Cardiac muscle cell (in vitro differentiated cells and primary cell): ENCODE measurements around the gene THBS1. TPM values are rescaled to one million over a fixed set of nuclear protein-coding genes. Genes with fewer than 3 reads are reported as not detected.

Experiments used
- DNase-seq, 2 donors: peaks; one replicate each; pipeline versions ENCODE4 v3.0.0 to v3.0.0-alpha.2; 2010 to 2017; ENCODE audit warnings: low read depth in 1 of 2, low spot score in 1 of 2
- H3K27ac ChIP-seq: fragments of 200-600 bp; sonication (generic); 2 replicates; pipeline ENCODE4 v1.5.1; 2016
- H3K27me3 ChIP-seq: fragments of 200-600 bp; sonication (generic); 2 replicates; pipeline ENCODE4 v1.6.0; 2016; ENCODE audit warnings: control low read depth
- H3K36me3 ChIP-seq: fragments of 200-600 bp; sonication (generic); 2 replicates; pipeline ENCODE4 v1.5.1; 2016; ENCODE audit warnings: control low read depth
- H3K4me1 ChIP-seq: fragments of 200-600 bp; sonication (generic); 2 replicates; pipeline ENCODE4 v1.8.1; 2017; ENCODE audit warnings: low read depth, mild to moderate bottlenecking, mixed run types
- H3K4me3 ChIP-seq: fragments of 200-600 bp; sonication (generic); 2 replicates; pipeline ENCODE4 v1.5.1; 2016; ENCODE audit warnings: mild to moderate bottlenecking
- H3K9me3 ChIP-seq: fragments of 200-600 bp; sonication (generic); 2 replicates; pipeline ENCODE4 v1.5.1; 2017; ENCODE audit warnings: low read depth, mild to moderate bottlenecking, control low read depth
- polyA plus RNA-seq: library from polyadenylated mRNA; unstranded; fragments of >200 nt; fragmentation: Nextera tagmentation; extraction: Ambion mirVana; gene quantifications from 2 replicates; pipeline ENCODE4 v1.2.1, GENCODE V29; 2016
- total RNA-seq: library from RNA; depleted of rRNA; stranded (reverse); fragments of >200 nt; gene quantifications from 2 replicates; pipeline ENCODE4 v1.2.3, GENCODE V29; 2016
- TF ChIP-seq, protein P1 (sequence below): IDR thresholded peaks from 2 replicates; pipeline ENCODE4 v1.5.1; 2012; ENCODE audit warnings: low read depth, mild to moderate bottlenecking, low read length

The THBS1 gene
- total and polyA plus RNA-seq, 2 experiments from 2014 or later, result 20.9 to 55.2 TPM

DNA sequence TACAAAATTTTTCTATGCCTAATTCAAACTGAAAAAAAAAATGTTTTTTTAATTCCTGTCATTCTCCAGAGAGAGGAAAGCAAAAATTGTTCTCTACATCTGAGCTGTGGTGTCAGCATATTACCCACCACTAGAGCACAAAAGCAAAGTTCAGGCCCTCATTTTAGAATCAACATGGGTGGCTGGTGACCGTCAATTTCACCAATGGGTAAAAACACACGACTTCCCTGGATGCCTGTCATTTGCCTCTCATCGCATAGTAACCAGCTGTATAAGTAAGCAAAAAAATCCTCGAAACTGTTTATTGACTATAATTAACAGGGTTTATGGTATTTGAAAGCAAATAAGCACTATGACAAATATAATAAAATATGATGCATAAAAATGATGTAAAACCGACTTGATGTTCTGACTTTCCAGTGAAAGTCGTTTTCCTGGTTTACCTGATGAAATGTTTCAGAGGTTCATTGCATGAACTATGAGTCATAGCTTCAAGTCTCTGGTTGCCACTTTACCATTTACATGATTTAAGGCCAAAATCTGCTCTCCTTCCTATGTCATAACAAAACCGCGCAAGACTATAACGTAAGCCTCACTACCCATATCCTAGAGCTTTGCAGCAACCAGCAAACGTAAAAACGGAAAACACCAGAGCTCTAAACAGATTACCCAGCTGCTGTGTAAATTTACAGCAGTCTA, 60.5 kb downstream of the THBS1 start:
- Histone ChIP-seq H3K27ac (peak overlapping the region; percentile 10), H3K36me3 (no peaks in the 10 kb centered on the region), H3K4me3 (no peak overlapping the region), H3K27me3 (no peaks in the 10 kb centered on the region), H3K4me1 (peaks cover 26% of the 10 kb centered on the region), H3K9me3 (no peaks in the 10 kb centered on the region)
- TF ChIP-seq, protein P1, sequence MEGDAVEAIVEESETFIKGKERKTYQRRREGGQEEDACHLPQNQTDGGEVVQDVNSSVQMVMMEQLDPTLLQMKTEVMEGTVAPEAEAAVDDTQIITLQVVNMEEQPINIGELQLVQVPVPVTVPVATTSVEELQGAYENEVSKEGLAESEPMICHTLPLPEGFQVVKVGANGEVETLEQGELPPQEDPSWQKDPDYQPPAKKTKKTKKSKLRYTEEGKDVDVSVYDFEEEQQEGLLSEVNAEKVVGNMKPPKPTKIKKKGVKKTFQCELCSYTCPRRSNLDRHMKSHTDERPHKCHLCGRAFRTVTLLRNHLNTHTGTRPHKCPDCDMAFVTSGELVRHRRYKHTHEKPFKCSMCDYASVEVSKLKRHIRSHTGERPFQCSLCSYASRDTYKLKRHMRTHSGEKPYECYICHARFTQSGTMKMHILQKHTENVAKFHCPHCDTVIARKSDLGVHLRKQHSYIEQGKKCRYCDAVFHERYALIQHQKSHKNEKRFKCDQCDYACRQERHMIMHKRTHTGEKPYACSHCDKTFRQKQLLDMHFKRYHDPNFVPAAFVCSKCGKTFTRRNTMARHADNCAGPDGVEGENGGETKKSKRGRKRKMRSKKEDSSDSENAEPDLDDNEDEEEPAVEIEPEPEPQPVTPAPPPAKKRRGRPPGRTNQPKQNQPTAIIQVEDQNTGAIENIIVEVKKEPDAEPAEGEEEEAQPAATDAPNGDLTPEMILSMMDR, result no peak
- DNase-seq, result no peak

DNA sequence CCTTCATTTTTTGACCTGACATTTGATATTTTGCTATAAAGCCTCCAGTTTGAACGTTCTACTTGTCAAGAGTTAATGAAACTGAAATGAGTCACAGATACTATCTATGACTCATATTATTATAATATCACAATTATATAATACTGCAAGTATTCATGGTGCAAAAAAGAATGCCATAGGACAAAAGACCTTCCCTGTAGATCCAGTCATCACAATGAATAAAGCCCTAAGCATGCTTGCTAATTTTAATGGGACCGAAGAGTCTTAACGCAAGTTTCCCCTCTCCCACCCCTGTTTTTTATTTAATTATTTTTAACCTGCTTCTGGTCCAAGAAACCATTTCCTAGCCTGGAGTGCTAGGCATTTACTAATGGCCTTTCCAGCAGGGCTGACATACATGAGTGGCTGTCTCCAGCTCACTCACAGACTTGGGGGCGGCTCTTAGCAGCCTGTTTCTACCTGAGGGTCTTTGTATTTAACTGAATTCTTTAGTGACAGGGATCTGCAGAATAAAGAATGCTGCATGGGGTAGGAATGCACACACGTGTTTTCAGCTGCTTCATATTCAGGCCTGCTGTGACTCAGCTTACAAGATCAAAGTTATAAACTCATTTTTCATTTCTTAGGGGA, 61.2 kb downstream of the THBS1 start:
- H3K27ac ChIP-seq, result peak overlapping the region; percentile 10
- no peaks in the 10 kb centered on the region for H3K36me3 ChIP-seq
- no peaks in the 10 kb centered on the region for H3K9me3 ChIP-seq
- DNase-seq, result peak; percentile 47 to 80
- peaks cover 26% of the 10 kb centered on the region for H3K4me1 ChIP-seq
- no peak overlapping the region for H3K4me3 ChIP-seq
- H3K27me3 ChIP-seq, result no peaks in the 10 kb centered on the region
- TF ChIP-seq, protein P1, result no peak

DNA sequence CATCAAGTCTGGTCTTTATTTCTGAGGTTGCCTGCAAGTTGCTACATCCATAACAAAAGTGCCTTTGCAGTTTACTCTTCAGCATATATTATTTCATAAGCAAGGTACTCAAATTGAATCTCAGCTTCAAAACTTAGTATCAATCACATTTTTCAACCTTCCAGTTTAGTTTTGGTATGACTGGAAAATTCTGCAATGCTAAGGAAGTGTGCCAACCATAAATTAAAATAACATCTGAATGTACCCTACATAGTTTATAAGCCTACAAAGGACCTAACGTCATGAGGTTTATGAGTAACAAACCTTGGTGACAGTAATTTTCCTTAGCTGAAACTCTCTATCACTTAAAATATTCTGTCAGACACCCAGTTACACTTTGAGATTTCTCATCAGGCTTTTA, 62.8 kb downstream of the THBS1 start:
- H3K4me3 ChIP-seq, result no peak overlapping the region
- H3K27me3 ChIP-seq, result no peaks in the 10 kb centered on the region
- H3K4me1 ChIP-seq, result peaks cover 26% of the 10 kb centered on the region
- no peaks in the 10 kb centered on the region for H3K36me3 ChIP-seq
- H3K9me3 ChIP-seq, result no peaks in the 10 kb centered on the region
- no peak overlapping the region for H3K27ac ChIP-seq
- DNase-seq, result no peak
- TF ChIP-seq, protein P1, result no peak

DNA sequence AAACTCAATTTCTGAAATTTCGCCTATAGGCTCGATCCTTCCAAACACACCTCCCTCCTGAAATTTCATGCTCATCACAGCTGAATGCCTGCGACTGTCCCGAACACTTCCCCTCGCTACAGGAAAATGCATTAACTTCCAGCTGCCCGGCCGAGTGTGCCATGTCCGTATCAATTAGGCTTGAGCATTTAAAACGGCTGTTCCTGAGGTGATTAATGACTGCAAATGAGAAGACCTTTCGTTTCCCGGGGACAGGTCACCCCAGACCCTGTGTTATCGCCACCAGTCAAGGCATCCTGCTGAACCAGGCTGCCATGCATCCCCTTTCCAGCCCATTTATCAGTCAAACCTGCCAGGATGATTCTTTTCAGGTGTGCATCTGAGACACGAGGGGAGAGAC, 63.3 kb downstream of the THBS1 start:
- DNase-seq, result no peak
- Histone ChIP-seq H3K9me3 (no peaks in the 10 kb centered on the region), H3K27ac (peak overlapping the region; percentile 38), H3K4me3 (no peak overlapping the region), H3K27me3 (no peaks in the 10 kb centered on the region), H3K36me3 (no peaks in the 10 kb centered on the region), H3K4me1 (peaks cover 26% of the 10 kb centered on the region)
- TF ChIP-seq, protein P1, result no peak

DNA sequence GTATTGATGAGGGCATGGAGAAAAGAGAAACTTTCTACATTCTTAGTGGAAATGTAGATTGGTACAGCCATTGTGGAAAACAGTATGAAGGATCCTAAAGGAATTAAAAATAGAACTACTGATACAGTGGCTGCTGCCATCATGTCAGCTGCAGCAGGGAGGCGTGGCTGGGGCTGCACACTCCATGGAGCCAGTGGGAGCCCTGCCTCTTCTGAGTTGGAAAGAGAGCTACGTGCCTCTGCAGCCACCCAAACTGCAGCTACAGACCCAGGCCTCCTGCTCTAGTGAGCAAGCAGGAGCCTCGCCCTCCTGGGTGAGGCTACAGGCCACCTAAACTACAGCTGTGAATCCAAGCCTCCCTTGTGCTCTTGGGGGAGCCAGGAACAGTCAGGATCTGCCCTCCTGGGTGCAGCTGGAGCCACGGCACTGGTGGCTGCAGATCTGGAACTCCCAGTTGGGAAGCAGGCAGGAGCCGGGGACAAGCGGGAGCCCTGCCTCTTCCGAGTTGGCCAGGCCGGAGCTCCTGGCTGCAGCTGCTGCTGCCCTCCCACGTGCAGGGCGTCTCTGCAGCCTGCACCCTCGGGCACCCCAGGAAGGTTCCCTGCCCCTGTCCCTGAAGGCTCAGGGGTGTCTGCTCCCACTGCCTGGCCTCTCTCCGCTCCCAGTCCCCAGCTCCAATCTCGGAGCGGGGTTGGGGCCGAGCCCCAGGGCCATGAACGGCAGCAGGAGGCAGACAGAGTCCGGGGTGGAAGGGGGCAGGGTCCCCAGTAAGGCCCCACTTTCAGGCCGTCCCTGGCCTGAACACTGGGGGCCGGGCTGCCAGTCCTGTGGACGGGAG, 64.5 kb downstream of the THBS1 start:
- Histone ChIP-seq H3K27me3 (no peaks in the 10 kb centered on the region), H3K9me3 (no peaks in the 10 kb centered on the region), H3K4me1 (peaks cover 26% of the 10 kb centered on the region), H3K36me3 (no peaks in the 10 kb centered on the region), H3K27ac (peak overlapping the region; percentile 38), H3K4me3 (no peak overlapping the region)
- TF ChIP-seq, protein P1, result no peak
- DNase-seq, result peak in 1 of 2 donors; percentile 53
